ENCODE data around the gene LRRC7.
"Not testable (repeated sequence)": the region's sequence is repeated elsewhere in the genome, so short reads cannot be mapped to it uniquely, and the experiment has no call there.

The LRRC7 gene

GRCh38 chr1:69688193-69688592, 120.5 kb downstream of the LRRC7 start:
- Histone ChIP-seq H3K9me3 (no peaks in the 10 kb centered on the region), H3K4me2 (no peak overlapping the region), H3K27ac (no peak overlapping the region), H3K27me3 (no peaks in the 10 kb centered on the region), H3K36me3 (no peaks in the 10 kb centered on the region), H3K4me1 (no peaks in the 10 kb centered on the region), H3K9ac (no peak overlapping the region), H3K4me3 (no peak overlapping the region), H4K20me1 (no peaks in the 10 kb centered on the region)
- TF ChIP-seq Cebpa-rat (IDR thresholded peaks at IDR 0.05), result no peak

GRCh38 chr1:69691179-69691578, 123.5 kb downstream of the LRRC7 start:
- no peak overlapping the region for H3K4me2 ChIP-seq
- H3K4me1 ChIP-seq, result no peaks in the 10 kb centered on the region
- no peaks in the 10 kb centered on the region for H3K9me3 ChIP-seq
- TF ChIP-seq Cebpa-rat (IDR thresholded peaks at IDR 0.05), result no peak
- no peaks in the 10 kb centered on the region for H3K27me3 ChIP-seq
- no peak overlapping the region for H3K4me3 ChIP-seq
- H3K36me3 ChIP-seq, result no peaks in the 10 kb centered on the region
- H3K27ac ChIP-seq, result no peak overlapping the region
- H4K20me1 ChIP-seq, result no peaks in the 10 kb centered on the region
- H3K9ac ChIP-seq, result no peak overlapping the region

- Histone ChIP-seq H3K36me3 (no peaks in the 10 kb centered on the region), H3K4me2 (no peak overlapping the region), H3K4me1 (no peaks in the 10 kb centered on the region), H3K9me3 (no peaks in the 10 kb centered on the region), H3K27ac (no peak overlapping the region), H3K27me3 (no peaks in the 10 kb centered on the region), H4K20me1 (no peaks in the 10 kb centered on the region), H3K9ac (no peak overlapping the region), H3K4me3 (no peak overlapping the region)
- TF ChIP-seq Cebpa-rat (IDR thresholded peaks at IDR 0.05), result no peak
Observed at GRCh38 chr1:69693921-69694675, 126.4 kb downstream of the LRRC7 start.

GRCh38 chr1:69697340-69697739, 129.6 kb downstream of the LRRC7 start:
- H3K4me2 ChIP-seq, result no peak overlapping the region
- no peak for TF ChIP-seq Cebpa-rat (IDR thresholded peaks at IDR 0.05)
- H3K27me3 ChIP-seq, result no peaks in the 10 kb centered on the region
- H3K4me1 ChIP-seq, result no peaks in the 10 kb centered on the region
- no peaks in the 10 kb centered on the region for H4K20me1 ChIP-seq
- H3K9ac ChIP-seq, result no peak overlapping the region
- no peak overlapping the region for H3K27ac ChIP-seq
- H3K9me3 ChIP-seq, result no peaks in the 10 kb centered on the region
- H3K36me3 ChIP-seq, result no peaks in the 10 kb centered on the region
- no peak overlapping the region for H3K4me3 ChIP-seq

GRCh38 chr1:69700770-69701169, 133.0 kb downstream of the LRRC7 start:
- no peaks in the 10 kb centered on the region for H4K20me1 ChIP-seq
- no peaks in the 10 kb centered on the region for H3K9me3 ChIP-seq
- H3K4me3 ChIP-seq, result no peak overlapping the region
- H3K9ac ChIP-seq, result no peak overlapping the region
- no peak for TF ChIP-seq Cebpa-rat (IDR thresholded peaks at IDR 0.05)
- no peaks in the 10 kb centered on the region for H3K27me3 ChIP-seq
- H3K4me1 ChIP-seq, result no peaks in the 10 kb centered on the region
- no peak overlapping the region for H3K4me2 ChIP-seq
- H3K27ac ChIP-seq, result no peak overlapping the region
- H3K36me3 ChIP-seq, result no peaks in the 10 kb centered on the region

GRCh38 chr1:69702085-69702484, 134.4 kb downstream of the LRRC7 start:
- Histone ChIP-seq H3K4me3 (no peak overlapping the region), H3K27ac (no peak overlapping the region), H4K20me1 (no peaks in the 10 kb centered on the region), H3K9ac (no peak overlapping the region), H3K4me1 (no peaks in the 10 kb centered on the region), H3K4me2 (no peak overlapping the region), H3K36me3 (no peaks in the 10 kb centered on the region), H3K9me3 (no peaks in the 10 kb centered on the region), H3K27me3 (no peaks in the 10 kb centered on the region)
- no peak for TF ChIP-seq Cebpa-rat (IDR thresholded peaks at IDR 0.05)

GRCh38 chr1:69706473-69706872, 138.8 kb downstream of the LRRC7 start:
- H3K4me2 ChIP-seq, result no peak overlapping the region
- no peak for TF ChIP-seq Cebpa-rat (IDR thresholded peaks at IDR 0.05)
- no peaks in the 10 kb centered on the region for H3K9me3 ChIP-seq
- H3K9ac ChIP-seq, result no peak overlapping the region
- no peaks in the 10 kb centered on the region for H3K36me3 ChIP-seq
- H3K27me3 ChIP-seq, result no peaks in the 10 kb centered on the region
- H3K4me3 ChIP-seq, result no peak overlapping the region
- H3K27ac ChIP-seq, result no peak overlapping the region
- no peaks in the 10 kb centered on the region for H3K4me1 ChIP-seq
- no peaks in the 10 kb centered on the region for H4K20me1 ChIP-seq

- H4K20me1 ChIP-seq, result no peaks in the 10 kb centered on the region
- no peak overlapping the region for H3K4me2 ChIP-seq
- no peak overlapping the region for H3K27ac ChIP-seq
- no peaks in the 10 kb centered on the region for H3K36me3 ChIP-seq
- TF ChIP-seq Cebpa-rat (IDR thresholded peaks at IDR 0.05), result no peak
- no peaks in the 10 kb centered on the region for H3K9me3 ChIP-seq
- H3K4me1 ChIP-seq, result no peaks in the 10 kb centered on the region
- no peaks in the 10 kb centered on the region for H3K27me3 ChIP-seq
- H3K9ac ChIP-seq, result no peak overlapping the region
- no peak overlapping the region for H3K4me3 ChIP-seq
Observed at GRCh38 chr1:69707103-69707502, 139.4 kb downstream of the LRRC7 start.

GRCh38 chr1:69710484-69711189, 142.9 kb downstream of the LRRC7 start:
- Histone ChIP-seq H3K36me3 (no peaks in the 10 kb centered on the region), H3K4me1 (no peaks in the 10 kb centered on the region), H3K9me3 (no peaks in the 10 kb centered on the region), H4K20me1 (no peaks in the 10 kb centered on the region), H3K4me3 (no peak overlapping the region), H3K27ac (no peak overlapping the region), H3K4me2 (no peak overlapping the region), H3K27me3 (no peaks in the 10 kb centered on the region), H3K9ac (no peak overlapping the region)
- no peak for TF ChIP-seq Cebpa-rat (IDR thresholded peaks at IDR 0.05)

- Histone ChIP-seq H3K27me3 (no peaks in the 10 kb centered on the region), H3K9ac (no peak overlapping the region), H3K36me3 (no peaks in the 10 kb centered on the region), H4K20me1 (no peaks in the 10 kb centered on the region), H3K9me3 (no peaks in the 10 kb centered on the region), H3K4me1 (no peaks in the 10 kb centered on the region), H3K27ac (no peak overlapping the region), H3K4me2 (no peak overlapping the region), H3K4me3 (no peak overlapping the region)
- TF ChIP-seq Cebpa-rat (IDR thresholded peaks at IDR 0.05), result no peak
Observed at GRCh38 chr1:69711190-69711930, 143.6 kb downstream of the LRRC7 start.

GRCh38 chr1:69717834-69718233, 150.1 kb downstream of the LRRC7 start:
- not testable (repeated sequence) for H4K20me1 ChIP-seq, H3K27me3 ChIP-seq, H3K4me2 ChIP-seq, H3K36me3 ChIP-seq, H3K9me3 ChIP-seq, H3K4me1 ChIP-seq, H3K4me3 ChIP-seq, H3K27ac ChIP-seq, H3K9ac ChIP-seq
